HEK293T (cell line): ENCODE measurements around the gene EDN2.

Experiments used
- BHLHE40 ChIP-seq: fragments of 450-650 bp; IDR thresholded peaks from 2 replicates; pipeline ENCODE4 v1.6.1; 2016; ENCODE audit warnings: mild to moderate bottlenecking, moderate library complexity, borderline replicate concordance
- FOXA1 ChIP-seq: fragments of 450-650 bp; IDR thresholded peaks from 2 replicates; pipeline ENCODE4 v1.6.1; 2016; ENCODE audit warnings: mild to moderate bottlenecking
- HDGF ChIP-seq: fragments of 450-650 bp; IDR thresholded peaks from 2 replicates; pipeline ENCODE4 v1.6.1; 2017; ENCODE audit warnings: antibody characterized with exemption, borderline replicate concordance
- NFRKB ChIP-seq: fragments of 450-650 bp; IDR thresholded peaks from 2 replicates; pipeline ENCODE4 v1.6.1; 2016; ENCODE audit warnings: mild to moderate bottlenecking, moderate library complexity
- SP1 ChIP-seq: fragments of 450-650 bp; IDR thresholded peaks from 2 replicates; pipeline ENCODE4 v1.6.1; 2017
- SUZ12 ChIP-seq: fragments of 450-650 bp; IDR thresholded peaks from 2 replicates; pipeline ENCODE4 v1.6.1; 2016; ENCODE audit warnings: mild to moderate bottlenecking
- ZNF384 ChIP-seq: fragments of 450-650 bp; IDR thresholded peaks from 2 replicates; pipeline ENCODE4 v1.6.1; 2016

GRCh38 chr1:41523949-41524675 is 39.6 kb upstream of the EDN2 start:
- TF ChIP-seq SUZ12 (no peak), ZNF384 (no peak), HDGF (no peak), SP1 (no peak), FOXA1 (no peak), BHLHE40 (no peak), NFRKB (no peak)
